Smooth muscle cell (in vitro differentiated cells): ENCODE results near the gene LCP2. TPM values are rescaled to one million over a fixed set of nuclear protein-coding genes. Genes with fewer than 3 reads are reported as not detected.

Experiments
- DNase-seq: peaks from one replicate; lab custom pipeline; 2025; ENCODE audit not compliant: unreplicated experiment; lab: John Stamatoyannopoulos, UW
- H2AFZ ChIP-seq: fragments of 200-600 bp; sonication (generic); 2 replicates; pipeline ENCODE4 v1.6.0; 2016; ENCODE audit warnings: antibody characterized with exemption, low read depth, mild to moderate bottlenecking
- H3F3A ChIP-seq: fragments of 200-600 bp; sonication (generic); 2 replicates; pipeline ENCODE4 v1.6.0; 2017; ENCODE audit warnings: antibody characterized with exemption, low read depth
- H3K27ac ChIP-seq: fragments of 200-600 bp; sonication (generic); 2 replicates; pipeline ENCODE4 v1.5.1; 2016; ENCODE audit warnings: low read depth, mild to moderate bottlenecking
- H3K27me3 ChIP-seq: fragments of 200-600 bp; sonication (generic); 2 replicates; pipeline ENCODE4 v1.6.1; 2016; ENCODE audit warnings: low read depth, mild to moderate bottlenecking
- H3K36me3 ChIP-seq: fragments of 200-600 bp; sonication (generic); 2 replicates; pipeline ENCODE4 v1.5.1; 2016; ENCODE audit warnings: low read depth
- H3K4me1 ChIP-seq: fragments of 200-600 bp; sonication (generic); 2 replicates; pipeline ENCODE4 v1.5.1; 2016; ENCODE audit warnings: low read depth
- H3K4me2 ChIP-seq: fragments of 200-600 bp; sonication (generic); 2 replicates; pipeline ENCODE4 v1.6.0; 2016; ENCODE audit warnings: mild to moderate bottlenecking
- H3K4me3 ChIP-seq: fragments of 200-600 bp; sonication (generic); 2 replicates; pipeline ENCODE4 v1.5.1; 2016; ENCODE audit warnings: mild to moderate bottlenecking
- H3K79me2 ChIP-seq: fragments of 200-600 bp; sonication (generic); 2 replicates; pipeline ENCODE4 v1.6.0; 2016; ENCODE audit warnings: low read depth, mild to moderate bottlenecking
- H3K9ac ChIP-seq: fragments of 200-600 bp; sonication (generic); 2 replicates; pipeline ENCODE4 v1.6.0; 2016; ENCODE audit warnings: low read depth
- H3K9me3 ChIP-seq: fragments of 200-600 bp; sonication (generic); replicated peaks from 2 replicates; pipeline ENCODE4 v1.5.1; 2016; ENCODE audit warnings: low read depth
- H4K20me1 ChIP-seq: fragments of 200-600 bp; sonication (generic); 2 replicates; pipeline ENCODE4 v1.6.0; 2016; ENCODE audit warnings: low read depth
- CTCF ChIP-seq: fragments of 200-600 bp; sonication (generic); IDR thresholded peaks from 2 replicates; pipeline ENCODE4 v1.5.1; 2017; ENCODE audit warnings: borderline replicate concordance, mild to moderate bottlenecking, antibody characterized with exemption; ENCODE audit not compliant: insufficient read depth, poor library complexity, severe bottlenecking
- WGBS: methylation state at CpG from one replicate; pipeline ENCODE4 v1.1.7; 2016; ENCODE audit warnings: low lambda C conversion rate; 5-methylcytosine and 5-hydroxymethylcytosine counted together
- polyA plus RNA-seq: library from polyadenylated mRNA; unstranded; fragments of >200 nt; fragmentation: Nextera tagmentation; extraction: Ambion mirVana; gene quantifications from 2 replicates; pipeline ENCODE4 v1.2.1, GENCODE V29; 2016
- total RNA-seq: library from RNA; depleted of rRNA; stranded (reverse); fragments of >200 nt; gene quantifications from 2 replicates; pipeline ENCODE4 v1.2.3, GENCODE V29; 2014

The LCP2 gene
- total and polyA plus RNA-seq, 2 experiments from 2014 or later, result 0.45 to 2.7 TPM

GRCh38 chr5:170342153-170342725 lies 44.7 kb upstream of the LCP2 start:
- TF ChIP-seq CTCF, result no peak
- Histone ChIP-seq H3K27me3 (no peaks in the 10 kb centered on the region), H3K36me3 (no peaks in the 10 kb centered on the region), H2AFZ (no peak overlapping the region), H3K9ac (no peak overlapping the region), H3K79me2 (no peaks in the 10 kb centered on the region), H3K27ac (no peak overlapping the region), H3K4me2 (no peak overlapping the region), H4K20me1 (no peaks in the 10 kb centered on the region), H3K4me1 (peaks cover 7% of the 10 kb centered on the region), H3K4me3 (no peak overlapping the region), H3F3A (no peaks in the 10 kb centered on the region), H3K9me3 (no peaks in the 10 kb centered on the region)
- DNase-seq, result no peak
- 89% methylated on average over 8 of the region's 8 CpGs for WGBS

GRCh38 chr5:170341545-170341944 lies 44.0 kb upstream of the LCP2 start:
- H3K27ac ChIP-seq, result no peak overlapping the region
- no peak overlapping the region for H3K4me3 ChIP-seq
- WGBS, result 96% methylated on average over 9 of the region's 9 CpGs
- no peak overlapping the region for H2AFZ ChIP-seq
- no peaks in the 10 kb centered on the region for H4K20me1 ChIP-seq
- no peak for TF ChIP-seq CTCF
- H3K79me2 ChIP-seq, result no peaks in the 10 kb centered on the region
- no peaks in the 10 kb centered on the region for H3K36me3 ChIP-seq
- no peaks in the 10 kb centered on the region for H3F3A ChIP-seq
- no peak for DNase-seq
- H3K9ac ChIP-seq, result no peak overlapping the region
- peaks cover 12% of the 10 kb centered on the region for H3K4me1 ChIP-seq
- H3K27me3 ChIP-seq, result no peaks in the 10 kb centered on the region
- no peak overlapping the region for H3K4me2 ChIP-seq
- H3K9me3 ChIP-seq, result no peaks in the 10 kb centered on the region

DNA sequence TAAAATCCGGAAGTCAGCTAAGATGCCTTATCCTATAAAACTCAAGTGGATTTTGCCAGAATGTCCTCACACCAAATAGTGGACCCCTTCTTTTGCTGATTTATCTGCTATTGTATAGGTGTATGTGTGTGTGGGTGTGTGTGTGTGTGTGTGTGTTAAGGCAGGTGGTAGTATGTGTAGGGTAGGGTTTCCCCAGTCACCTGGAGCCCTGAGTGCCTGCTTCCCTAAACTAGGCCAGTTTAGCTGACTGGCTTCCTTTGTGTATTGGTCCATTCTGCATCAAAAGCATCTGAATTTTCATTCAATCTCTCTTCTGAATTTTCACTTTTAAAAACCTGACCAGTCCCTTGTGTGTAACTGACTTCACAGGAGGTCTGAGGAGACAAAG lies 42.2 kb upstream of the LCP2 start:
- H3K27me3 ChIP-seq, result no peaks in the 10 kb centered on the region
- H3K36me3 ChIP-seq, result no peaks in the 10 kb centered on the region
- no peak overlapping the region for H3K4me3 ChIP-seq
- no peak overlapping the region for H2AFZ ChIP-seq
- TF ChIP-seq CTCF, result no peak
- H3K9ac ChIP-seq, result no peak overlapping the region
- no peak for DNase-seq
- peaks cover 16% of the 10 kb centered on the region for H3K4me1 ChIP-seq
- no peak overlapping the region for H3K4me2 ChIP-seq
- 85% methylated on average over 1 of the region's 1 CpG for WGBS
- no peaks in the 10 kb centered on the region for H3K9me3 ChIP-seq
- H3K79me2 ChIP-seq, result no peaks in the 10 kb centered on the region
- no peaks in the 10 kb centered on the region for H4K20me1 ChIP-seq
- peaks cover 4% of the 10 kb centered on the region for H3F3A ChIP-seq
- H3K27ac ChIP-seq, result no peak overlapping the region
